Measurements from ENCODE around the gene CREB5.
"Not testable (repeated sequence)": the region's sequence is repeated elsewhere in the genome, so short reads cannot be mapped to it uniquely, and the experiment has no call there.

Gene CREB5

DNA sequence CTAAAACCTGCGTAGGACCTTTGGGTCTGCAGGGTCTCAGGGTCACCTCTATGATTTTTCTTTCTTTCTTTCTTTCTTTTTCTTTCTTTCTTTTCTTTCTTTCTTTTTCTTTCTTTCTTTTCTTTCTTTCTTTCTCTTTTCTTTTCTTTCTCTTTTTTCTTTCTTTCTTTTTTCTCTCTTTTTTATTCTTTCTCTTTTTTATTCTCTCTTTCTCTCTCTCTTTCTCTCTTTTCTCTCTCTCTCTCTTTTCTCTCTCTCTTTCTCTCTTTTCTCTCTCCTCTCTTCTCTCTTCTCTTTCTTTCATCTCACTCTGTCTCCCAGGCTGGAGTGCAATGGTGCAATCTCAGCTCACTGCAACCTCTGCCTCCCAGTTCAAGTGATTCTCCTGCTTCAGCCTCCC lies 139.4 kb downstream of the CREB5 start:
- DNase-seq = not testable (repeated sequence)

DNA sequence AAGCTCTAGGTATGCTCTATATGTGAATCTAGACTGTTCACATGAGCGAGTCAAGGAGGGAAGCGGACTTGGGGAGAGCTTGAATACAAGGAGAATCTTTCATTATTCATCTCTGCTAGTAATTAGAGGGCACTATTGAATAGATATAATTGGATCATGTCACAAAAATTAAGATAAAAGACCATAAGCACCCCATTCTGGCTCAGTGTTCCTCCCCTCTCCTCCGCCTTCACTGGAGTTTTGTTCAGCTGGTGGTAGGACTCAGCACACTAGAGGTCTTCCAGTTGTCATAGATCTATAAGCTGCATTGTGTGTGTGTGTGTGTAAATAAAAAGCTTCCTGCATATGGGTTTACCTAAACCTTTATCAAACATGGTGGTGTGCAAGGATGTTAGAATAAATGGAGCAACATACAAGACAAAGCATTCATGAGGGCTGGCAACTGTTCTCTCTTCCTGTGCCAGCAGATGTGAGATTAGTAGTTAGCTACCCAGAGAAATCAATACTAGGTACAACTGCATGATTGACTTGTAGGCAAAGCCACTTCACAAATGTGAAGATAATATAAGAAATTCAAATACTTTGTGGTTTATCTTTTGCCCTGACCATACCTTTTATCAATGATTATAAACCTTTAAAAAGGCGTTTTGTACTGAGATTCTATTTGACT lies 142.6 kb downstream of the CREB5 start:
- no peak for DNase-seq

DNA sequence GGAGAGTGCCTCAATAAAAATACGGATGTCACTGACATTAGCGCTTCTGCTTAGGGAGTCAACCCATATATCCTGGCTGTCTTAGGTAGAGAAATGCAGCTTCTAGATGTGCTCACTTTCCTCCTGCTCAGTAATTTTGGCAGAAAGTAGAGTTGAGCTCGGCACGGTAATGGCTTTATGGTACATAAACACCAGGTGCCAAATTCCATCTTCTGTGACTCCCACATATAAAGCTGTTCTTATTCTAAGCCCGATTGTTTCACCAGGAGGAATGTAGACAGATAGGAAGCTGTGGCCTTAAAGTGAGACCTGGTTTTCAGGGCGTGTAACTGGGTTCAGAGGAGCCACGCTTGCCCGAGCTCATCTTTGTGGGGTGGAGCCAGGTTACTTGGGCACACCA lies 143.7 kb downstream of the CREB5 start:
- DNase-seq = no peak

DNA sequence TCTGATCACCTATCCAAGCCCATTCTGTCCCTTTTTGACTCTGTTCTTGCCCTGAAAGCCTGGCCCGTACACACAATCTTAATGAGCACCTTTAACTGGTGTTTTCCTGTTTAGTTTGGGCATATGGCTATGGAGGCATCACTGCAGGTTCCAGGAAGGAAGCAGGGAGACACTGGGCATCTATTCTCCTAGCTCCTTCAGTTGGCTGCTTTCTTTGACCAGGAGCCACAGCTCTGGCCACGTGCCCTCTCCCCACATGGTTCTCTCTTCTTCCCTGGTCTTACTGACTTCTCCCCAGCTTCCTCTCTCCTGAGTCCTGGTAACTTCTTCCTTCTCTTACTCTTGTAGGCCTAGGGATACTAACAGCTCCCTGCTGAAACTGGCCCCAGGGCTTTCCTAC lies 144.4 kb downstream of the CREB5 start:
- no peak for DNase-seq

DNA sequence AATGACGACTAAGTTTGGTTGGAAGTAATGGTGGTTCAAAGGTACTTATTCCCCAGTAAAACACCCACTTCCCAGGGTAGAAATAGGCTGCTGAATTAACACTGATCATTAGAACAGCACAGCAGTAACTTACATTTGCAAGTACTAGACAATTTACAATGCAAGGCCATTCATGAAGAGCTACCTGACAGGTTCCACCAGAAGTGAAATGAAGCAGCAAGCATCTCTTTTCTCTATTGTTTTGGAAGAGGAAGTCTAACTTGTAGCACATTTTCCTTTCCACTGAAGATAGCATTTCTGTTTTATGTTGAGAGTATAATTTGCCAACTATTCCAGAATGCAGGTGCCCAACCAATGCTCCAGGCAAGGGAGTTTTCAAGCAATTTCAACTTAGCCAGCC lies 145.9 kb downstream of the CREB5 start:
- DNase-seq = no peak

DNA sequence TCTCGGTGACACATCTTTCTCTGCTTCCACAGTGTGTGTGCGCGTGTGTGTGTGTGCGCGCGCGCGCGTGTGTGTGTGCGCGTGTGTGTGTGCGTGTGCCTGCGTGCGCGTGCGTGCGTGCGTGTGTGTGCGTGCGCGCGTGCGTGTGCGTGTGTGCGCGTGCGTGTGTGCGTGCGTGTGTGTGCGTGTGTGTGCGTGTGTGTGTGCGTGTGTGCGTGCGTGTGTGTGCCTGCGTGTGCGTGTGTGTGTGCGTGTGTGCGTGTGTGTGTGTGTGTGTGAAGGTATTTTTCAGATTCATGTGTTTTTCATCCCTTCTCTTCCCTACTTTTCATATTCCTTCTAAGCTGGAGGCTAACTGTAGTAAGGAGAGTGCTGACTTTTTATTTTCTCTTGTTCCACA lies 148.4 kb downstream of the CREB5 start:
- no peak for DNase-seq

DNA sequence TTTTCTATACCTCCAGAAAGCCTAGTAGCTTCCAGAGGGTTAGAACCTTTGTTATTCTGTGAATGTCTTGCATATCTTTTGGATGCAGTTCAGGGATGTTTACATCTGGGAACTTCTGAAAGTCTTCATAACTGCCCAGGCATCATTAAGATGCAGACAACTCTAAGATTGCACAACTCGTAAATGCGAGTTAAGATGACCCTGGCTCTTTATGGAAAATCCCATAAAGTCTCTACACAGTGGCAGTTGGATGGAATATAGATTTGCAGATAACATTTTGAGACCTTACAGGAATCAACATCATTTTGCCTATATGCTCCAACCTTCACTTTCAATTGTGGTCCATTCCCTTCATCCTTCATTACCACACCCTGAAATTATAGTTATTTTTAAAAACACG lies 151.7 kb downstream of the CREB5 start:
- no peak for DNase-seq

DNA sequence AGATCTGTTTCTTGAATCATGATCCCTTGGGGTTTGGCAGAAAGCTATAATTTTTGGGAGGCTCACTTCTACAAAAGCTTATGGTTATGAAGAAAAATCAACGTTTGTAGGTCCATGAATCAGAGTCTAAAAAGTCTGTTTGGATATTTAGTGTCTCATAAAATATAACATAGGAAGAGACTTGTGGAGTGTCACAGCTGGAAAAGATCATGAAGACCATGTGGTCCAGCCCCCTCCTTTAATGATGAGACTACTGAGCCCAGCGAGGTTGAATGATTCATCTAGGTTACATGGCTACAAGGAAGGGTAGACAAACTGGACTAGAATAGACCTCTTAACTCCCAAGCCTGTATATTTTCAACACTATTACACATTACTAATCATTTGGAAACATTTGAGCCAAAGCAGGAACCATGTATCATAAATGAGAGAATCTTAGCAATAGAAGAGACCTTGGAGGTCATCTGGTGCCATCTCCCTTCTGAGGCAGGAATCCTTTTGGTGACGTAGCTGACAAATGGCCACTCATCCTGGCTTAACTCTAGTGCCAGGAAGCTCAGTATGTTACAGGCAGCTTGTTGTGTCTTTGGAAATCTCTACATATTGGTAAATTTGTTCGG lies 152.5 kb downstream of the CREB5 start:
- DNase-seq = no peak

DNA sequence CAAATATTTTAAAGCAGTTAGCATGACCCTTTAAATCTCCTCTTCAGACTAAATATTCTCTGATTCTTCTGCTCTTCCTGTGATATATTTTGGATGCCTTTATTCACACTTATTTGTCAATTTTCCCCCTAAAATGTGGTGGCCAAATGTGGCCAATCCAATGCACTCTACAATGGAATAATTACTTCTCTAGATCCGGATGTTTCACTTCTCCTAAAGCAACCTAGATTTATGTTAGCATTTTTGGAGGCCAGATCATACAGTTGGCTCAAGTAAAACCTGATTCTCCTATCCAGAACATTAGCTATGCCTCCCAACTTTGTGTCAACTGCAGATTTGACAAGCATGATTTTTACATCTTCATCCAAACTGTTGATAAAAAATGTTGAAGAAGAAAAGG lies 153.7 kb downstream of the CREB5 start:
- no peak for DNase-seq

DNA sequence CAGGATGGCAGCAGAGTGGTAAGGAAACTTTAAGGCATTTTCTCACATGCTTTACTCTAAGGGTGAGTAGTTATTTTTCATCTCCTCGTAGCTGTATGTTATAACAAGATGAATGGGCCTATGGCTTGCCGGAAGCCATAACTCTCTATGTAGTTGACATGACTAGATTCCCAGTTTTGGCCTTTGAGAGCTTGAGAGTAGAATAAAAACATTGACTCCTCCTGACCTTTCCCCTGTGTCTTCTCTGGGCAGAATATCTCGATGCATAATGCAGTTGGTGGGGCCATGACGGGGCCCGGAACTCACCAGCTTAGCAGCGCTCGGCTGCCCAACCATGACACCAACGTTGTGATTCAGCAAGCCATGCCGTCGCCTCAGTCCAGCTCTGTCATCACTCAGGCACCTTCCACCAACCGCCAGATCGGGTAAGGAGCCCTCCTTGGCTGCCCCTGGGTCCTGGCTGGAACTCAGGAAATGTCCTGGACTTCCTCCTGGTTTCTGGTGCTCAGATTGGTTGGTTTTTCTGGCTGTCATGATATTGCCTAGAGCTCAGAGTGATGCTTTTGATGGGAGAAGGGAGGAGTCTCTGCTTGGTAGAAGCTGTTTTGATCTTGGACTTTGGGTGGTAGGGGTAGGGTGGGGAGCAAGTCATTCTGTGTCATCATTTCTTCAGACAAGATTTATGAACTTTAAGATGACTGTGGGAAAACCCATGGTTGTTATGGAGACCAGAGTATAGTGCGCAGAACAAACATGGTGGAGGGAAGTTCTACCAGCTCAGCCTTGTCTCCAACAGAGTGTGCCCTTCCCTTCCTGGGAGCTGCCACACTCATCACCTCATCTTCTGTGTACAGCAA lies 158.0 kb downstream of the CREB5 start:
- DNase-seq = no peak

DNA sequence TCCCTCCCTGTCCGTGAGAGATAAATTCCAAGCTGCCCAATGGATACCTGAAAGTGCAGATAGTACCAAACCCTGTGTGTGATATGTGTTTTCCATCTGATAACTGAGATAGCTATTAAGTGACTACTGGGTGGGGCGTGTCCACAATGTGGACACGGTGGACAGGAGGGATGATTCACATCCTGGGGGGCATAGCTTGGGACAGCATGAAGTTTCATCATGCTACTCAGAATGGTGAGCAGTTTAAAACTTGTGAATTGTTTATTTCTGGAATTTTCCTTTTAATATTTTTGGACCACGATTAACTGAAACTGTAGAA lies 158.6 kb downstream of the CREB5 start:
- DNase-seq = no peak

DNA sequence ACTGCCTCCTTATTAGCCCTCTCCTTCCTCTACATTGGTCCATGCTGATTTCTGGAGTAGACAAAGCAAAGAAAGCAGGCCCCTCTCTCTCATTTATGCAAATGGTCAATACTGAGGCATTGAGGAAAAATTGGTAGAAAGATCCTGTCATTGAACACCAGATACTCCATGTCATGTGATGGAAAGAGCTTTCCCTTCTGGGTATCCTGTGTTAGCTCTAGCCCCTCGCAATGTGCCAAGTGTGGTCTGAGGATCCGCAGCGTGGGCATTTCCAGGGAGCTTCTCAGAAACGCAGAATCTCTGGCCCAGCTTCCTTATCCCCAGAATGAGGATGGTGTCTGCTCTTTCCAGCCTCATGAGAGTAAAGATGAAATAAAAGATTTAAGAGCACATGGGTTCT lies 159.1 kb downstream of the CREB5 start:
- DNase-seq = no peak

DNA sequence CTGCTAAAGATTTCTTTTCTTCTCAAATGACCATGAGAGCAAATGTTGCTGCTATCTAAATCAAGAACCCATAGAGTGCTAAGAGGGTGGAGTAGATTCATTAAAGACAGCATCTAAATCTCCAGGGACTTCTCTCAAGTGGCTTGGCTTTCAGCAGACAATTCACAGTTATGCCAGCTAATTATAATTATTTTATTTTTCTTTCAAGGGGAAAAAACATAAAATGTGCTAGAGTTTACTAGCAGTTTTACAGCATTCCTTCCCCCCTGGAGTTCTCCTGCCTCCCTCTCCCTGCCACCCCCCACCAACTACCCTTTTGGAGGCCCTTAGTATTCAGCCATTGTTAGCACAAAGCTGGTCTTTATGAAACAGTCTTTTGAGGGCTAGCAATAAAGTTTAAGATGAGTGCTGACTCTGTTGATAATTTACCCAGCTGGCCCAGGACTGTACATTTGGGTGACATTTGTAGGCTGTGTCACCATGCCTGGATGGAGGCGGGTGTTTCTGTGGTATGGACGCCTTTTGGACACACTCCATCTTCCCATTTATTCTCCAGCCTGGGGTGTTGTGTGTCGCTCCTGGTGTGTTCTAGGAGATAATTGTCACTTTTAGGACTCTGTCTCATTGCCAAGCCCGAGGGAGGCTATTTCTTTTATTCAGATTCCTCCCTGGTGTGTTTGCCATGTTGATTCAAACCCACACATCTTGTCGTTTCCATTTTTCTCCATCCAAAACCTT lies 160.2 kb downstream of the CREB5 start:
- no peak for DNase-seq

DNA sequence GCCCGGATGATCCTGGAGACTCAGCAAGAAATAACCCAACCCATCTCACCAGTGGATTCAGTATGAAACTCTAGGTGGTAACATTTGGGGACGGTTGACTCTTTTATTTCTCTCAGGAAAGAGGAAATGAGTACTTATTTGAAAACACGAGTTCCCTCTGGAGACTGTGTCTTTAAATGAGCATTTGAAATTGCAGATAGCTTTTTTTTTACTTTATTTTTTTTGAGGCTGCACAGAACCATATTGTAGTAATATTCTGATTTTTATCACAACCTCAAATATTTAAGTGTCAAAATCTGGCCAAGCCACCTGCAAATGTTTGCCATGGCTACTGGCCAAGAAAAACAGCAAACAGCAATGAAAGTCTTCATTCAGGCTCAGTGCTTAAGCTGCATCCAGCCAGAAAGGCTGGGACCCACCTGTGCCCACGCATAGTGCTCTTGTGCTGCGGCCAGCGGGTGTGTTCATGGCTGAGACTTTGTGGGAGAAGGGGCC lies 160.8 kb downstream of the CREB5 start:
- peak; percentile 73 for DNase-seq

DNA sequence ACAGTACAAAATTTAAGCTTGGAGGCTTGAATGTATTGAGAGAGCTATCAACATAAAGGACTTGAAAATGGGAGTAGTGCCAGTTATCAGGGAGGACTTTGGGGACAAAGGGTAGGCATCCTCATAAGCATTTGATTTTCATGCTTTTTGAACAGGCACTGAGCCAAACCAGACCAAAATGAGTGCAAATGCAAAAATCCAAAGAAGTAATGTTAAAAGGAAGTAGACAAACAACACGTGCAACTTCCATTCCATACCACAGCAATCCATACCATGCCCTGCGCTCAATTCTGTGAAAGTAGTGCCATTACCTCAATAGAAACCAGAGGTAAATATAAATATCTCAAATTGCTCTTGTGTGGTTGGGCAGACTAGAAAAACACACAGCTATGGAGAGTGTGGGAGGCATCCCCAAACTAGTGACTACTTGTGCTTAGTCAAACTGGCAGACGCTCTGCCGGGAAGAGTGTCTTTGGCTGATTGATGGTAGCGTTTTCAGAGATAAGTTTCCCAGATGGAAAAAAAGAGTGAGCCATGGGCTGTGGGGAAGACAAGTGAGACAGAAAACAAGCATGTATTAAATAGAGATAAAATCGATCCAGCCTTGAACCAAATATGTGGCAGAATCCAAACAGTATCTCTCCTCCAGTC lies 161.5 kb downstream of the CREB5 start:
- no peak for DNase-seq

DNA sequence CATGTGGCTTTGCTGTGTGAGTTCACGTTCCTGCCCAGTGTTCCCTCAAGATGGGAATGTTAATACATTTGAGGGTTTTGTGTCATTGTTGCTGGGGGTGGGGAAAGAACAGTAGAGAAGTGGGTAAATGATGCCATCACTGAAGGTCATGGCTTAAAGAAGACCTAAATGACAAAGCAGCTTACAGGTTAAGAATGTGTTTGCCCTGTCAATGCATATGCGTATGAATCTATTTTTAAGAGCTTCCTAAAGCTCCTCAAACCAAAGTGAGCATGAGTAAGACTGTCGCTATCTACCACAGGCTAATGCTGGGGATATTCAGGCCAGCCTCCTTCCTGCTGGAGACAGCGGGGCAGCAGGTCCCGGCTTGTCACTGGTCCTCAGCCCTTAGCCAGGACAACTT lies 162.9 kb downstream of the CREB5 start:
- DNase-seq = no peak

DNA sequence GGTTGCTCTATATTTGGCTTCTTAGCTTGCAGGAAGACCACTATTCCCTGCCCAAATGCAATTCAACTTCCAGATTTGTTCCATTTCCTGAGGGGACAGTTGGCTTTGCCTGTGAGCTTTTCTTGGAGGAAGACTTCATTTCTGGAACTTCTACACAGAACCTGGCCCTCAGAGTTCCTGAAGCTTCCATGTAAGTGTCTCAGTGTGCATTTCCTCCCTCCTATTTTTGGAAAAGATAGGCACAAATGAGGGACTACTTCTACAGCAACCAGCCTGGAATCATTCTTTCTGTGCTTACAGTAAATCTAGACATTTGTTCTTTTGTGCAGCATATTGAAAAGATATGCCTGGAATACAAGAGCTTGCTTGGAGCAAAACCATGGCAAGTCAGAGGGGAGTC lies 164.3 kb downstream of the CREB5 start:
- no peak for DNase-seq

DNA sequence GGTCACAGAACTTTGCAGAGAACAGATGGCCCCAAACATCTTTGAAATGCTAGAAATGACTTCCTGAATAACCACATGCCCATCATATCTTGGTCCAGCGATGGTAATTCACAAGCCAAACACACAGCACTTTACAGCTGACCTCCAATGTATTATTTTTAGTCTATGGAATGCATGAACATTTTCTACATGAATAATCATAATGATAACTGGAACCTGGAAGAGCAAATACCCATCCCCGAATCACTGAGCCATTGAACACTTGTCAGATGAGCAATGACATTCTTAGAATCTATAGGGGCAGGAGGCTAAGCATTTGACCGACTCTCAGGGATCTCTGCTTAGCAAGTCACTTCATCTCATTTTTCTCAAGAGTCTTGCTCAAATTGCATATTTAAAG lies 167.3 kb downstream of the CREB5 start:
- DNase-seq = no peak

DNA sequence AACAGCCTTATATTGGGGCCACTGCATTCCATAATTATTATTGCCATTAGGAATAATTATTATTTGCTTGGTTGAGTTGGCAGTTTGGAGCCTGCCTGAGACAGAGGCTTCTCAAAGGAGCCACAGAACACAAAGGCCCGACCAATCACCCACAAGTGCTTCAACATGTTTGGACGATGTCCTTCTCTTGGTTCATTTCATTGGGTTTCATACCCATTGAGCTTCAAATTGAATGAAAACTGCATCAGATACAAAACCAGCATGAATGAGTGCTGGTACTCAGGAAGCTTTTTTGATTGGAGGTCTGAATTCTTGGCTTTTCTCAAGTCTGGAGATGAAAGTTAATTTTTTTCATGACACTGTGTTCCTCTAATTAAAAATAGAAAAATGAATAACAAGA lies 168.3 kb downstream of the CREB5 start:
- no peak for DNase-seq

DNA sequence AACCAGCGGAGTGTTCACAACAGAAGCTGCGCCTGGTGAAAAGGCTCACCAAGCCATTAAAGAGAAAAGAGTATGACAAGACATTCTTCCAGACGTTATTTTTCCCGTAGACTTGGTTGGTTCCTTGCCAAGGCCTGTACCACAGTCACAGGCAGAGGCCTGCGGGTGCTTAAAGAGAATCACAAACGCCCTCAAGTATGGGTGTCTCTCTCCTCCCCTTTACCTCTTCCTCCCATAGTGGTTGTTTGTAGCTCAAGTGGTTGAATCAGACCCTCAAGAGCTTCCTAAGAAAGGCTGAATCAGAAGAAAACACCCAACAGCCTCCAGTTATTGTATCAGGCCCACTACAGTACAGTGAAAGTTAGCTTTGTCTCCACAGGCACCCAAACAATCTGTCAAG lies 169.0 kb downstream of the CREB5 start:
- DNase-seq = no peak

DNA sequence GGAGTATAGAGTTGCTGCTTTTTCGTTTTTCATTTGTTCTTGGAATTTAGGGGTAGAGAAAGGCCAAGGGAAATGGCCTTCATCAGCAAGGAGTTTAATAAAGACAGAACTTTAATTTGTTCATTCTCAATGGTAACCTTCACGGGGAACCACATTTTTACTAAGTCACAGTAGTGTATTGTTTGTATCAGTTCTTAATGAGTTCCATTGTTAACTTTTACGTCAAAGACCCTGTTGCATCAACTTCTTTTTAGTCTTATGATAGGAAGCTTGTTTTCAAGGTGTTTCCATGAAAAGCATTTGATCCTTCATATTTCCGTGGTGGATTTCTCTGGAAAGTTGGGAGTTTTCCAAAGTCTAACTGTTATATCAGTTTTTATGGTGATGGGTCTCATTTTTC lies 169.9 kb downstream of the CREB5 start:
- DNase-seq = no peak

DNA sequence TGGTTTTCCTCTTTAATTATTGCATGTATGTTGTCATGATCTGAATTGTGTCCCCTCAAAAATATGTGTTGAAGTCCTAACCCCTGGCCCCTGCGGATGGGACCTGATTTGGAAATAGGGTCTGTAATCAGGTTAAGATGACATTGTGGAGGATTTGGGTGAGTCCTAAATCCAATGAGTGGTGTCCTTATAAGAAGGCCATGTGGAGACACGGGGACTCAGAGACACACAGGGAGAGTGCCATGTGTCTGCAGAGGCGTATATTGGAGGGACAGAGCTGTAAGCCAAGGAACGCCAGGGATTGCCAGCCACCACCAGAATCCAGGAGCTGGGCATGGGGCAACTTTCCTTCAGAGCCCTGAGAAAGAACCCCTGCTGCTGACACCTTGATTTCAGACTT lies 171.9 kb downstream of the CREB5 start:
- DNase-seq = no peak

DNA sequence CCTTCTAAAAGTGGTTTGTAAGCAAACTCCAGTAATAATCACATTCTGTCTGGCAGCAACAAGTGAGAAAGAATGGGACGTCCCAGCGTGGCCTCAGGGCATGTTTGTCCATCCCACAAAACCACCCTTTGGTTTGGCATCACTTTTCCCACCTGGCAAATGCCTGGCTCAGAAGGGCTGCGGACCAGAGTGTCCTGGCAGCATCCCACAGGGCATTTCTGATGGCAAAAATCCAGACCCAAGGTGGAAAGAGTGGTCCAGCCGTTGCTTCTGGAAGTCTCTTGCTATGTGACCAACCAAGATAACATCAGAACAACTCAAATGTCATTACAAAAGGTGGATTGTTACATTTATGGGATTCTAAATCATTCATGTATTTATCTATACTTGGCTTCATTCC lies 174.4 kb downstream of the CREB5 start:
- DNase-seq = peak; percentile 32

Measured in right hindlimb (tissue), 1 donor.